ENCODE results near the gene DECR2.

DNA sequence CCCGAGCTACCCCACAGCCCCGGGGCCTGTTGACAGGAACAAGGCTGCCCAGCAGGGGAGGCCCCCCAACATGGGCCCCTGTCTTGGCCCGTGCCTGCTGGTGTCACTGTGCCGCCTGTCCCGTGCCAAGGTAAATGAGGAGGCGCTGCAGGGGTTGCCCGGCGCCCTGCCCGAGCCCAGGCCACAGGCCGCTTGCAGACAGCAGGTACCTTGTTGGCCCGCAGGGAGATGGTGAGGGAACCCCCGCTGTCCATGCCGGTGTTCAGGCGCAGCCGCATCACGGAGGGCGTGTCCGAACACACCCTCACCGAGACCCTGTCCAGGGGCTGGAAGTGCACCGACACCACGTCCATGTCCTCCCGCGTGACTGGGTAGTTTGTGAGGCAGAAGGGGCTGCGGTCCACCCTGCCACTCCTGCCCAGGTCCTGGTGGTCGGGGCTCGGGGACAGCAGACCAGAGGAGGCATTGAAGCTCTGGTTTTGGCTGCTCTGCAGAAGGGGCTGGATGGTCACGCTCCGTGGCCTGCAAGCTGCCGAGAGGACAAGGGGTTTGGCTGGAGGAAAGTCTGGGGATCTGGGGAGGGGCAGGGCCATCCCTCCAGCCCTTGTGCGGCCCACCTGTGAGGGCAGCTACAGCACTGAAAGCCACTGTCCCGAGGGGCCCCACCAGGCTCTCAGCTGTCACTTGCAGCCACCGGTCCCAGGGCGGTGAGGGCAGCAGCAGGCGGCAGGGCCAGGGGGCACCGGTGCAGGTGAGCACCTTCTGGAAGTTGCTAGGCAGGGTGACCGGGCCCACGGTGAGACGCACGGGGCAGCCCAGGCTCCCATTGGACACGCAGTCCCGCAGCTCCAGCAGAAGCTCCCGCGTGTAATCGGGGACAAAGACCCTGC, 25.5 kb upstream of the DECR2 start:
- TF ChIP-seq, protein P1, sequence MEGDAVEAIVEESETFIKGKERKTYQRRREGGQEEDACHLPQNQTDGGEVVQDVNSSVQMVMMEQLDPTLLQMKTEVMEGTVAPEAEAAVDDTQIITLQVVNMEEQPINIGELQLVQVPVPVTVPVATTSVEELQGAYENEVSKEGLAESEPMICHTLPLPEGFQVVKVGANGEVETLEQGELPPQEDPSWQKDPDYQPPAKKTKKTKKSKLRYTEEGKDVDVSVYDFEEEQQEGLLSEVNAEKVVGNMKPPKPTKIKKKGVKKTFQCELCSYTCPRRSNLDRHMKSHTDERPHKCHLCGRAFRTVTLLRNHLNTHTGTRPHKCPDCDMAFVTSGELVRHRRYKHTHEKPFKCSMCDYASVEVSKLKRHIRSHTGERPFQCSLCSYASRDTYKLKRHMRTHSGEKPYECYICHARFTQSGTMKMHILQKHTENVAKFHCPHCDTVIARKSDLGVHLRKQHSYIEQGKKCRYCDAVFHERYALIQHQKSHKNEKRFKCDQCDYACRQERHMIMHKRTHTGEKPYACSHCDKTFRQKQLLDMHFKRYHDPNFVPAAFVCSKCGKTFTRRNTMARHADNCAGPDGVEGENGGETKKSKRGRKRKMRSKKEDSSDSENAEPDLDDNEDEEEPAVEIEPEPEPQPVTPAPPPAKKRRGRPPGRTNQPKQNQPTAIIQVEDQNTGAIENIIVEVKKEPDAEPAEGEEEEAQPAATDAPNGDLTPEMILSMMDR (IDR thresholded peaks at IDR 0.05): no peak
- TF ChIP-seq POLR2A (IDR thresholded peaks at IDR 0.05): no peak

All from thyroid gland (tissue), 4 donors.